NB4 (cell line): Measurements from ENCODE around the gene ACBD5.
"Not testable (repeated sequence)": the region's sequence is repeated elsewhere in the genome, so short reads cannot be mapped to it uniquely, and the experiment has no call there.

Experiments used
- DNase-seq: peaks from one replicate; pipeline ENCODE4 v3.0.0; 2010; ENCODE audit warnings: low read depth
- H3K4me3 ChIP-seq: one replicate; pipeline ENCODE4 v1.5.1; 2011; ENCODE audit warnings: mild to moderate bottlenecking, low read depth, low read length, moderate library complexity
- MAX ChIP-seq: IDR thresholded peaks from 2 replicates; pipeline ENCODE4 v1.6.1; 2011; ENCODE audit warnings: low read depth, low read length
- MYC ChIP-seq: IDR thresholded peaks from 2 replicates; pipeline ENCODE4 v1.6.1; 2011; ENCODE audit warnings: low read depth, low read length
- POLR2A ChIP-seq: IDR thresholded peaks from 2 replicates; pipeline ENCODE4 v1.6.1; 2011; ENCODE audit warnings: mild to moderate bottlenecking; ENCODE audit not compliant: insufficient read length; ENCODE audit errors: extremely low read depth
- TF ChIP-seq, protein P1 (sequence below): IDR thresholded peaks from one replicate; pipeline ENCODE4 v1.5.1; 2012; ENCODE audit warnings: low read depth, low read length

The ACBD5 gene

GRCh38 chr10:27158421-27158820 is 82.2 kb downstream of the ACBD5 start:
- H3K4me3 ChIP-seq: no peak overlapping the region
- DNase-seq: no peak
- TF ChIP-seq, protein P1, sequence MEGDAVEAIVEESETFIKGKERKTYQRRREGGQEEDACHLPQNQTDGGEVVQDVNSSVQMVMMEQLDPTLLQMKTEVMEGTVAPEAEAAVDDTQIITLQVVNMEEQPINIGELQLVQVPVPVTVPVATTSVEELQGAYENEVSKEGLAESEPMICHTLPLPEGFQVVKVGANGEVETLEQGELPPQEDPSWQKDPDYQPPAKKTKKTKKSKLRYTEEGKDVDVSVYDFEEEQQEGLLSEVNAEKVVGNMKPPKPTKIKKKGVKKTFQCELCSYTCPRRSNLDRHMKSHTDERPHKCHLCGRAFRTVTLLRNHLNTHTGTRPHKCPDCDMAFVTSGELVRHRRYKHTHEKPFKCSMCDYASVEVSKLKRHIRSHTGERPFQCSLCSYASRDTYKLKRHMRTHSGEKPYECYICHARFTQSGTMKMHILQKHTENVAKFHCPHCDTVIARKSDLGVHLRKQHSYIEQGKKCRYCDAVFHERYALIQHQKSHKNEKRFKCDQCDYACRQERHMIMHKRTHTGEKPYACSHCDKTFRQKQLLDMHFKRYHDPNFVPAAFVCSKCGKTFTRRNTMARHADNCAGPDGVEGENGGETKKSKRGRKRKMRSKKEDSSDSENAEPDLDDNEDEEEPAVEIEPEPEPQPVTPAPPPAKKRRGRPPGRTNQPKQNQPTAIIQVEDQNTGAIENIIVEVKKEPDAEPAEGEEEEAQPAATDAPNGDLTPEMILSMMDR: no peak
- no peak for TF ChIP-seq MYC
- no peak for TF ChIP-seq POLR2A
- no peak for TF ChIP-seq MAX

DNA sequence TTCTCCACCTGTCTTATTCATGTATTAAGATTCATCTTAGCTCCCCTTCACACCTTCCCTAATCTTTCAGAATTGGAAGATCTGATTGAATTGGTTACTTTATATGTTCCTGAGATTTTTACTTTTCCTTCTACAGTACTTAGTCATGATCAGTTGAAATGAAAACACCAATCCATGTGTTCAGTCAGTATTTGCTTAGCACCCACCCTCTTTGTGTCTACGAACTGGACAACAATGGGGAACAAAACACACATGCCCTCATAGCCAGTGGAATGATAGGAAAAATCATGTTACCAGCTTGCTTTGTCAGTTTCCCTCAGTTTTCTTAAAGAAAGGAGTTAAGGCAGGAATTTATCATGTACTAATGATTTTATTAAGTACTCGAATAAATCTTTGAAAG is 83.4 kb downstream of the ACBD5 start:
- peak overlapping the region; percentile 93 for H3K4me3 ChIP-seq
- no peak for DNase-seq
- TF ChIP-seq, protein P1: no peak
- TF ChIP-seq MYC (no peak), POLR2A (no peak), MAX (no peak)

DNA sequence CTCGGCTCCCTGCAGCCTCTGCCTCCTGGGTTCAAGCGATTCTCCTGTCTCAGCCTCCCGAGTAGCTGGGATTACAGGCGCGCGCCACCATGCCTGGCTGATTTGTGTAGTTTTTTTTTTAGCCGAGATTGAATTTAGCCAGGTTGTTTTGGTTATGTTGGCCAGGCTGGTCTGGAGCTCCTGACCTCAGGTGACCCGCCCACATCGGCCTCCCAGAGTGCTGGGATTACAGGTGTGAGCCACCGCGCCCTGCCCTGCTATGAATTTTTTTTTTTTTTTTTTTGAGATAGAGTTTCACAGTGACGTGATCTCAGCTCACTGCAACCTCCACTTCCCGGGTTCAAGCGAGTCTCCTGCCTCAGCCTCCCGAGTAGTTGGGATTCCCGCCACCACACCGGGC is 84.0 kb downstream of the ACBD5 start:
- DNase-seq: not testable (repeated sequence)
- peak overlapping the region; percentile 93 for H3K4me3 ChIP-seq

GRCh38 chr10:27155066-27155754 is 85.4 kb downstream of the ACBD5 start, which contains the start of gene MASTL:
Gene MASTL, plus strand, starts transcription at chr10:27155352. Its CDS starts 75 bp downstream, at chr10:27155427.
- H3K4me3 ChIP-seq: peak within 1 kb of the TSS; percentile 93

GRCh38 chr10:27153845-27154193 is 86.8 kb downstream of the ACBD5 start:
- TF ChIP-seq MAX (no peak), MYC (no peak), POLR2A (no peak)
- TF ChIP-seq, protein P1: no peak
- DNase-seq: peak; percentile 16

More at GRCh38 chr10:27155066-27155754, 85.4 kb downstream of the ACBD5 start, which contains the start of gene MASTL:
- no peak for TF ChIP-seq MAX
- TF ChIP-seq, protein P1: no peak
- no peak; the same call in 1 of the 2 replicates for TF ChIP-seq MYC
- TF ChIP-seq POLR2A: peak; percentile 67
- peak; percentile 90 for DNase-seq

GRCh38 chr10:27153329-27153728 is 87.3 kb downstream of the ACBD5 start:
- peak overlapping the region; percentile 90 for H3K4me3 ChIP-seq
- TF ChIP-seq MYC (no peak), POLR2A (no peak), MAX (no peak)
- TF ChIP-seq, protein P1: no peak
- no peak for DNase-seq

More at GRCh38 chr10:27153845-27154193, 86.8 kb downstream of the ACBD5 start:
- H3K4me3 ChIP-seq: peak overlapping the region; percentile 90
